Loucy (cell line): Measurements from ENCODE around the gene ZNF236.

ENCODE experiments used
- H2AFZ ChIP-seq: fragments of 200-600 bp; sonication (generic); 2 replicates; pipeline ENCODE4 v1.6.0; 2016; ENCODE audit warnings: antibody characterized with exemption, mild to moderate bottlenecking, low read length, moderate library complexity
- H3F3A ChIP-seq: fragments of 200-600 bp; 2 replicates; pipeline ENCODE4 v1.6.0; 2016; ENCODE audit warnings: antibody characterized with exemption, low read depth, mild to moderate bottlenecking
- H3K27me3 ChIP-seq: fragments of 200-600 bp; sonication (generic); 2 replicates; pipeline ENCODE4 v1.6.1; 2014; ENCODE audit warnings: low read length, mild to moderate bottlenecking; ENCODE audit not compliant: insufficient read depth, poor library complexity, severe bottlenecking
- H3K36me3 ChIP-seq: fragments of 200-600 bp; sonication (generic); 2 replicates; pipeline ENCODE4 v1.6.1; 2016; ENCODE audit warnings: low read length; ENCODE audit not compliant: insufficient read depth
- H3K4me1 ChIP-seq: fragments of 200-600 bp; sonication (generic); 2 replicates; pipeline ENCODE4 v1.5.1; 2014; ENCODE audit warnings: low read length, mild to moderate bottlenecking; ENCODE audit not compliant: insufficient read depth, poor library complexity, severe bottlenecking
- H3K4me2 ChIP-seq: fragments of 200-600 bp; sonication (generic); 2 replicates; pipeline ENCODE4 v1.6.0; 2014; ENCODE audit warnings: antibody characterized with exemption, low read length, low read depth, mild to moderate bottlenecking; ENCODE audit not compliant: poor library complexity, severe bottlenecking
- H3K4me3 ChIP-seq: fragments of 200-600 bp; sonication (generic); 2 replicates; pipeline ENCODE4 v1.5.1; 2014; ENCODE audit warnings: low read length, mild to moderate bottlenecking, mixed read lengths; ENCODE audit not compliant: poor library complexity, severe bottlenecking
- H3K79me2 ChIP-seq: fragments of 200-600 bp; sonication (generic); 2 replicates; pipeline ENCODE4 v1.6.1; 2014; ENCODE audit warnings: low read length; ENCODE audit not compliant: insufficient read depth
- H3K9ac ChIP-seq: fragments of 200-600 bp; sonication (generic); 2 replicates; pipeline ENCODE4 v1.6.0; 2014; ENCODE audit warnings: mild to moderate bottlenecking, low read depth, low read length, moderate library complexity; ENCODE audit not compliant: poor library complexity, severe bottlenecking
- H3K9me2 ChIP-seq: fragments of 200-600 bp; sonication (generic); replicated peaks from 2 replicates; pipeline ENCODE4 v1.6.1; 2016; ENCODE audit warnings: low read depth, low read length, mixed read lengths
- H3K9me3 ChIP-seq: fragments of 200-600 bp; sonication (generic); 2 replicates; pipeline ENCODE4 v1.6.1; 2014; ENCODE audit warnings: mild to moderate bottlenecking, antibody characterized with exemption, low read length, low read depth; ENCODE audit not compliant: insufficient read depth
- H4K20me1 ChIP-seq: fragments of 200-600 bp; sonication (generic); 2 replicates; pipeline ENCODE4 v1.6.0; 2014; ENCODE audit warnings: antibody characterized with exemption, low read length, mild to moderate bottlenecking; ENCODE audit not compliant: insufficient read depth, poor library complexity, severe bottlenecking
- CTCF ChIP-seq: fragments of 200-600 bp; sonication (generic); conservative IDR thresholded peaks from 2 replicates; pipeline ENCODE4 v1.5.1; 2014; ENCODE audit warnings: mild to moderate bottlenecking, antibody characterized with exemption, low read length
- EZH2phosphoT487 ChIP-seq: fragments of 200-600 bp; IDR thresholded peaks from 2 replicates; pipeline ENCODE4 v1.6.1; 2018; ENCODE audit warnings: antibody characterized with exemption, mild to moderate bottlenecking, moderate library complexity, borderline replicate concordance

Gene ZNF236

DNA sequence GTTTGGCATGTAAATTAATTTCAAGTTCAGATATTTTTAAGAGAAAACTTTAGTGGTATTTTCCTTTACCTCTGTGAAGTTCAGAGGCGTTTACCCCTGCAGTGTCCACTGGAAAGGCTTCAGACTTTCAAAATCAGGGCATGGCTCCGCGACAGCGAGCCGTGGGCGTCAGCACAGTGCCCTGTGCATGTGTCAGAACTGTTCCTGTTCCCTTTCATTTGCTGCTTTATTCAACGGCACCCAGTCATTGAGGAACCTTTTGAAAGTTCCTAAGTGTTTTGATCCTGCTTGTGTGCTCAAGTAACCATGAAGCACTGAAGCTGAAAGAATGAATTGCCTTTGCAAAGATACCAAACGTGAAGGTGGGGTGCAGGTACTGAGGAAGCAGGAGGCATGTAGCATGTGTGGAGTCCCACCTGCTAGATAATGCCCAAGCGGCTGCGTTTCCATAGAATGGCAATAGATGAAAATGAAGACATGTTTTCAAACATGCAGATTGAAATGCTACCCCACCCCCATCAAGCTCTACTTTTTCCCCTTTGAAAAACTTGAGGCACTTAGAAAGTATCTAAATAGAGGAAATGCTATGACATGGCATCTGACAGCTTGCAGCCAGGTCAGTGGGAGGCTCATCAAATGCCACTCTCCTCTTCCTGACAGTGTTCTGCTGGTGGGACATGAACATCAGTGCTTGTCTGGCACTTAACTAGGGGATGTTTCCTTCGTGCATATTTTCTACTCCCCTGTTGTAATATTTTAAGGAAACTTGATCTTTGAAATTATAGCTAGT, 148.6 kb downstream of the ZNF236 start:
- Histone ChIP-seq H3K36me3 (peaks cover 9% of the 10 kb centered on the region; the same call in 1 of the 2 replicates), H3F3A (no peaks in the 10 kb centered on the region), H3K4me3 (no peak overlapping the region), H3K27me3 (no peaks in the 10 kb centered on the region), H3K79me2 (no peaks in the 10 kb centered on the region; the same call in 1 of the 2 replicates), H4K20me1 (no peaks in the 10 kb centered on the region), H3K9ac (no peak overlapping the region), H3K4me1 (no peaks in the 10 kb centered on the region), H3K9me2 (no peaks in the 10 kb centered on the region), H2AFZ (no peak overlapping the region), H3K4me2 (no peak overlapping the region), H3K9me3 (no peaks in the 10 kb centered on the region)
- no peak for TF ChIP-seq CTCF
- TF ChIP-seq EZH2phosphoT487: no peak

- Histone ChIP-seq H3K4me1 (no peaks in the 10 kb centered on the region), H3K9ac (no peak overlapping the region), H3K9me3 (no peaks in the 10 kb centered on the region), H2AFZ (no peak overlapping the region), H4K20me1 (no peaks in the 10 kb centered on the region), H3K36me3 (peaks cover 9% of the 10 kb centered on the region; the same call in 1 of the 2 replicates), H3K79me2 (no peaks in the 10 kb centered on the region), H3K4me3 (no peak overlapping the region), H3K27me3 (no peaks in the 10 kb centered on the region), H3K4me2 (no peak overlapping the region), H3K9me2 (no peaks in the 10 kb centered on the region), H3F3A (no peaks in the 10 kb centered on the region)
- TF ChIP-seq CTCF: no peak
- no peak for TF ChIP-seq EZH2phosphoT487
Measured at GRCh38 chr18:76972241-76972640, 149.9 kb downstream of the ZNF236 start.

- peaks cover 9% of the 10 kb centered on the region; the same call in 1 of the 2 replicates for H3K36me3 ChIP-seq
- no peak overlapping the region for H2AFZ ChIP-seq
- no peaks in the 10 kb centered on the region for H4K20me1 ChIP-seq
- TF ChIP-seq CTCF (no peak), EZH2phosphoT487 (no peak)
- no peaks in the 10 kb centered on the region for H3K79me2 ChIP-seq
- no peak overlapping the region for H3K4me3 ChIP-seq
- no peaks in the 10 kb centered on the region for H3F3A ChIP-seq
- no peaks in the 10 kb centered on the region for H3K27me3 ChIP-seq
- H3K9me2 ChIP-seq: no peaks in the 10 kb centered on the region
- no peak overlapping the region for H3K9ac ChIP-seq
- no peak overlapping the region for H3K4me2 ChIP-seq
- H3K9me3 ChIP-seq: no peaks in the 10 kb centered on the region
- H3K4me1 ChIP-seq: no peaks in the 10 kb centered on the region
Measured at GRCh38 chr18:76972846-76973519, 150.6 kb downstream of the ZNF236 start.
